ENCODE data around the gene KRTAP4-16.

- no peak for TF ChIP-seq CTCF (IDR thresholded peaks at IDR 0.05)
- no peak for TF ChIP-seq POLR2A (IDR thresholded peaks at IDR 0.05)
Measured at GRCh38 chr17:41101586-41102259, at the start of gene KRTAP4-16.
